ENCODE data around the gene KIRREL1. TPM values are rescaled to one million over a fixed set of nuclear protein-coding genes. Genes with fewer than 3 reads are reported as not detected.

KIRREL1 gene
- total and polyA plus RNA-seq, 2 of the 8 experiments (the other 6 are each of a cell fraction or from before 2014, with no cell fraction given) = 14.2 to 39.0 TPM

DNA sequence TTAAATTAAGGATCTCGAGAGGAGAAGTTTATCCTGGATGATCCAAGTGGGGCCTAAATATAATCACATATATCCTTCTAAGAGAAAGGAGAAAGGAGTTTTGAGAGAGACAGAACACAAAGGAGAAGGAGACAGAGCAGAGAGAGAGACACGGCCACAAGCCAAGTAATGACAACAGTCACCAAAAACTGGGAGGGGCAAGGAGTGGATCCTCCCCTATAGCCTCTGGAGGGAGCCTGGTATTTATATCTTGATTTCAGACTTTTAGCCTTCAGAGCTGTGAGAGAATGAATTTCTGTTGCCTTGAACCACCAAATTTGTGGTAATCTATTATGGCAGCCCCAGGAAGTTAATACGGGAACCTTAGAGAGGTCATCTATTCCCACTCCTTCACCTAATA lies 137.8 kb downstream of the KIRREL1 start:
- no peak overlapping the region for H3K9ac ChIP-seq (replicated peaks in 1 of 4; ENCODE audit: extremely low read depth in 1 of 4, low read depth in 3 of 4, low read length in 3 of 4)
- H3K27ac ChIP-seq (ENCODE audit: low read depth, low read length) = no peak overlapping the region
- no peaks in the 10 kb centered on the region for H3K79me1 ChIP-seq (ENCODE audit: low read depth, low read length)
- no peak overlapping the region for H3K4ac ChIP-seq (replicated peaks; ENCODE audit: insufficient read length, low read depth, low read length)
- ChIA-PET CTCF (ENCODE audit: partially characterized antibody) (interaction anchor here (0.8 to 2.2 kb wide), 4 partner anchors 11 to 166 kb away, joined by 3 to 6 read pairs (median 3); no protein-coding TSS in a partner anchor), POLR2A (ENCODE audit: partially characterized antibody) (no interaction called here)
- H2BK12ac ChIP-seq (ENCODE audit: low read depth, low read length) = no peak overlapping the region
- no peak overlapping the region for H4K91ac ChIP-seq (replicated peaks; ENCODE audit: insufficient read length, low read length)
- H3K56ac ChIP-seq (replicated peaks; ENCODE audit: insufficient read length, low read depth, low read length) = no peak overlapping the region
- no peaks in the 10 kb centered on the region for H4K20me1 ChIP-seq (replicated peaks in 1 of 2; ENCODE audit: control insufficient read depth in 1 of 2, insufficient read depth in 2 of 2, low read length in 2 of 2)
- H3K4me2 ChIP-seq (ENCODE audit: insufficient read depth in 1 of 2, low read depth in 2 of 2, low read length in 2 of 2) = no peak overlapping the region
- WGBS, 2 experiments (ENCODE audit: extremely low coverage in 1 of 2, insufficient coverage in 1 of 2, insufficient read length in 1 of 2, insufficient replicate concordance in 2 of 2, low coverage in 1 of 2, low lambda C conversion rate in 2 of 2, missing lambda C conversion rate in 1 of 2) = 97% methylated on average over 3 of the region's 3 CpGs; no CpG with 5 or more reads in 1 of the 2 experiments
- no peak overlapping the region for H2BK120ac ChIP-seq (replicated peaks; ENCODE audit: low read depth, low read length)
- no peak overlapping the region for H3K23ac ChIP-seq (ENCODE audit: insufficient read length)
- no peak overlapping the region for H4K5ac ChIP-seq (ENCODE audit: insufficient read length, low read depth, low read length)
- DNase-seq (ENCODE audit: low read depth in 1 of 2, low spot score in 2 of 2) = no peak
- H3K4me3 ChIP-seq (ENCODE audit: extremely low read depth in 1 of 4, insufficient read depth in 2 of 4, low read depth in 3 of 4, low read length in 4 of 4) = no peak overlapping the region
- H2BK20ac ChIP-seq (ENCODE audit: low read length) = no peak overlapping the region
- no peaks in the 10 kb centered on the region for H3K4me1 ChIP-seq (replicated peaks in 1 of 4; ENCODE audit: control insufficient read depth in 3 of 4, insufficient read depth in 4 of 4, low read length in 3 of 4)
- no peaks in the 10 kb centered on the region for H3K36me3 ChIP-seq (ENCODE audit: control insufficient read depth in 2 of 4, insufficient read depth in 4 of 4, low read length in 3 of 4)
- H2AK5ac ChIP-seq (ENCODE audit: low read depth, low read length) = no peak overlapping the region
- H4K8ac ChIP-seq (ENCODE audit: extremely low read depth, insufficient read depth, low read length) = no peak overlapping the region
- H2BK5ac ChIP-seq (ENCODE audit: low read depth, low read length) = no peak overlapping the region
- H3K79me2 ChIP-seq (ENCODE audit: control insufficient read depth in 1 of 2, insufficient read depth in 2 of 2, low read length in 2 of 2) = no peaks in the 10 kb centered on the region
- FAIRE-seq = no peak
- no peak overlapping the region for H3K18ac ChIP-seq (ENCODE audit: extremely low read depth, low read length)
- no peak overlapping the region for H3K14ac ChIP-seq (ENCODE audit: insufficient read length)
- no peaks in the 10 kb centered on the region for H3K27me3 ChIP-seq (replicated peaks in 1 of 4; ENCODE audit: control insufficient read depth in 3 of 4, extremely low read depth in 1 of 4, insufficient read depth in 3 of 4, low read length in 3 of 4)
- H3K9me3 ChIP-seq (ENCODE audit: insufficient read depth in 2 of 2, low read depth in 1 of 2, low read length in 1 of 2) = no peaks in the 10 kb centered on the region
- no peaks in the 10 kb centered on the region for H3K23me2 ChIP-seq (ENCODE audit: low read depth, low read length)
- no peak overlapping the region for H2BK15ac ChIP-seq (ENCODE audit: low read length)
- H2AFZ ChIP-seq (ENCODE audit: low read length) = no peak overlapping the region
- TF ChIP-seq FOSL1 (IDR thresholded peaks at IDR 0.05; ENCODE audit: insufficient read depth, low read depth, low read length) (no peak), SIN3A (conservative IDR thresholded peaks at IDR 0.05 in 1 of 2, IDR thresholded peaks at IDR 0.05 in 1 of 2; ENCODE audit: low read depth in 1 of 2, low read length in 2 of 2) (no peak), SP1 (IDR thresholded peaks at IDR 0.05; ENCODE audit: low read depth, low read length) (no peak), SIRT6 (IDR thresholded peaks at IDR 0.05; ENCODE audit: low read length) (no peak), HDAC6 (IDR thresholded peaks at IDR 0.05; ENCODE audit: low read depth, low read length) (no peak), MAFK (IDR thresholded peaks at IDR 0.05; ENCODE audit: low read depth, low read length) (no peak), EGR1 (IDR thresholded peaks at IDR 0.05; ENCODE audit: borderline replicate concordance, low read depth, low read length) (no peak), SP4 (IDR thresholded peaks at IDR 0.05; ENCODE audit: low read length) (no peak), TBP (IDR thresholded peaks at IDR 0.05; ENCODE audit: low read depth, low read length) (no peak), NANOG (IDR thresholded peaks at IDR 0.05; ENCODE audit: insufficient read depth, low read depth, low read length, poor library complexity, severe bottlenecking) (no peak), BCL11A (IDR thresholded peaks at IDR 0.05; ENCODE audit: low read depth in 2 of 2, low read length in 2 of 2) (no peak)
- TF ChIP-seq, protein P1, sequence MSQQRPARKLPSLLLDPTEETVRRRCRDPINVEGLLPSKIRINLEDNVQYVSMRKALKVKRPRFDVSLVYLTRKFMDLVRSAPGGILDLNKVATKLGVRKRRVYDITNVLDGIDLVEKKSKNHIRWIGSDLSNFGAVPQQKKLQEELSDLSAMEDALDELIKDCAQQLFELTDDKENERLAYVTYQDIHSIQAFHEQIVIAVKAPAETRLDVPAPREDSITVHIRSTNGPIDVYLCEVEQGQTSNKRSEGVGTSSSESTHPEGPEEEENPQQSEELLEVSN (IDR thresholded peaks at IDR 0.05) = no peak
- TF ChIP-seq, protein P2, sequence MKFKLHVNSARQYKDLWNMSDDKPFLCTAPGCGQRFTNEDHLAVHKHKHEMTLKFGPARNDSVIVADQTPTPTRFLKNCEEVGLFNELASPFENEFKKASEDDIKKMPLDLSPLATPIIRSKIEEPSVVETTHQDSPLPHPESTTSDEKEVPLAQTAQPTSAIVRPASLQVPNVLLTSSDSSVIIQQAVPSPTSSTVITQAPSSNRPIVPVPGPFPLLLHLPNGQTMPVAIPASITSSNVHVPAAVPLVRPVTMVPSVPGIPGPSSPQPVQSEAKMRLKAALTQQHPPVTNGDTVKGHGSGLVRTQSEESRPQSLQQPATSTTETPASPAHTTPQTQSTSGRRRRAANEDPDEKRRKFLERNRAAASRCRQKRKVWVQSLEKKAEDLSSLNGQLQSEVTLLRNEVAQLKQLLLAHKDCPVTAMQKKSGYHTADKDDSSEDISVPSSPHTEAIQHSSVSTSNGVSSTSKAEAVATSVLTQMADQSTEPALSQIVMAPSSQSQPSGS (IDR thresholded peaks at IDR 0.05; ENCODE audit: low read length) = no peak
